Liver (tissue), 9 donors: ENCODE measurements around the gene FAIM2. TPM values are rescaled to one million over a fixed set of nuclear protein-coding genes. Genes with fewer than 3 reads are reported as not detected.

Experiments
- DNase-seq: peaks from one replicate; pipeline ENCODE4 v3.0.0-alpha.2; 2017; ENCODE audit warnings: low spot score
- H3K27ac ChIP-seq, 2 donors: one replicate each; pipeline ENCODE4 v1.7.0; 2013; ENCODE audit warnings: inconsistent platforms in 2 of 2, low read length in 2 of 2, control low read depth in 1 of 2, low read depth in 1 of 2, mild to moderate bottlenecking in 1 of 2
- H3K27me3 ChIP-seq, 4 donors: one replicate each; pipeline versions ENCODE4 v1.6.1 to v1.7.0; 2013; ENCODE audit warnings: low read length in 3 of 4, inconsistent platforms in 1 of 4, mild to moderate bottlenecking in 1 of 4, moderate library complexity in 1 of 4; ENCODE audit not compliant: control insufficient read depth in 4 of 4, insufficient read depth in 4 of 4
- H3K36me3 ChIP-seq, 4 donors: one replicate each; pipeline versions ENCODE4 v1.6.1 to v1.7.0; 2013; ENCODE audit warnings: low read length in 3 of 4, mild to moderate bottlenecking in 3 of 4, low read depth in 1 of 4, moderate library complexity in 1 of 4; ENCODE audit not compliant: control insufficient read depth in 4 of 4, insufficient read depth in 3 of 4
- H3K4me1 ChIP-seq, 4 donors: one replicate each; pipeline versions ENCODE4 v1.6.1 to v1.7.0; 2013; ENCODE audit warnings: low read length in 3 of 4, mild to moderate bottlenecking in 3 of 4, moderate library complexity in 1 of 4; ENCODE audit not compliant: control insufficient read depth in 4 of 4, insufficient read depth in 4 of 4
- H3K4me3 ChIP-seq, 3 donors: one replicate each; pipeline versions ENCODE4 v1.6.1 to v1.7.0; 2013; ENCODE audit warnings: low read length in 3 of 3, control low read depth in 1 of 3, low read depth in 1 of 3, mild to moderate bottlenecking in 1 of 3
- H3K9ac ChIP-seq, 2 donors: one replicate each; pipeline ENCODE4 v1.7.0; 2013; ENCODE audit warnings: low read length in 2 of 2, mild to moderate bottlenecking in 2 of 2, moderate library complexity in 2 of 2, control low read depth in 1 of 2, low read depth in 1 of 2
- H3K9me3 ChIP-seq, 4 donors: one replicate each; pipeline versions ENCODE4 v1.6.1 to v1.7.0; 2013; ENCODE audit warnings: low read length in 3 of 4; ENCODE audit not compliant: control insufficient read depth in 4 of 4
- ATF3 ChIP-seq: IDR thresholded peaks from 2 replicates; pipeline ENCODE4 v1.6.1; 2016; ENCODE audit warnings: antibody characterized with exemption
- EGR1 ChIP-seq, 2 donors: IDR thresholded peaks; 2 replicates each; pipeline ENCODE4 v1.6.1; 2016 to 2018; ENCODE audit warnings: antibody characterized with exemption in 2 of 2, low read depth in 2 of 2
- FOXA1 ChIP-seq: IDR thresholded peaks from 2 replicates; pipeline ENCODE4 v1.6.1; 2016; ENCODE audit warnings: antibody characterized with exemption
- FOXA2 ChIP-seq: IDR thresholded peaks from 2 replicates; pipeline ENCODE4 v1.6.1; 2016; ENCODE audit warnings: antibody characterized with exemption
- GABPA ChIP-seq, 2 donors: IDR thresholded peaks in 1 of 2; conservative IDR thresholded peaks in 1 of 2; 2 replicates each; pipeline ENCODE4 v1.6.1; 2016; ENCODE audit warnings: antibody characterized with exemption in 2 of 2, mild to moderate bottlenecking in 1 of 2, moderate library complexity in 1 of 2
- HNF4G ChIP-seq: IDR thresholded peaks from 2 replicates; pipeline ENCODE4 v1.6.1; 2016; ENCODE audit warnings: antibody characterized with exemption
- JUND ChIP-seq, 2 donors: IDR thresholded peaks; 2 replicates each; pipeline ENCODE4 v1.6.1; 2016; ENCODE audit warnings: antibody characterized with exemption in 2 of 2
- NR2F2 ChIP-seq: IDR thresholded peaks from 2 replicates; pipeline ENCODE4 v1.6.1; 2016; ENCODE audit warnings: antibody characterized with exemption
- RAD21 ChIP-seq, 2 donors: IDR thresholded peaks; 2 replicates each; pipeline ENCODE4 v1.6.1; 2016; ENCODE audit warnings: antibody characterized with exemption in 2 of 2, mild to moderate bottlenecking in 2 of 2
- REST ChIP-seq: IDR thresholded peaks from 2 replicates; pipeline ENCODE4 v1.6.1; 2016; ENCODE audit warnings: antibody characterized with exemption, mild to moderate bottlenecking
- RXRA ChIP-seq, 2 donors: IDR thresholded peaks; 2 replicates each; pipeline ENCODE4 v1.6.1; 2017 to 2018; ENCODE audit warnings: antibody characterized with exemption in 2 of 2, mild to moderate bottlenecking in 1 of 2
- SP1 ChIP-seq: IDR thresholded peaks from 2 replicates; pipeline ENCODE4 v1.6.1; 2018; ENCODE audit warnings: antibody characterized with exemption, mild to moderate bottlenecking
- TAF1 ChIP-seq: conservative IDR thresholded peaks from 2 replicates; pipeline ENCODE4 v1.6.1; 2016; ENCODE audit warnings: antibody characterized with exemption, mild to moderate bottlenecking
- WGBS: extraction: QIAGEN DNeasy Blood & Tissue Kit; methylation state at CpG from one replicate; pipeline ENCODE4 v1.1.7; 2013; 5-methylcytosine and 5-hydroxymethylcytosine counted together
- polyA plus RNA-seq, 2 donors: library from polyadenylated mRNA; stranded (reverse) in 1 of 2; unstranded in 1 of 2; fragments of 200-250 nt in 1 of 2; fragments of >200 nt in 1 of 2; fragmentation: Nextera tagmentation in 1 of 2; extraction: Ambion mirVana in 1 of 2; gene quantifications; one replicate each; pipeline versions ENCODE4 v1.2.1 to v1.2.3, GENCODE V29; 2013 to 2015
- total RNA-seq, 2 donors: library from RNA; depleted of rRNA; stranded (reverse); fragments of >200 nt; gene quantifications; one replicate each; pipeline ENCODE4 v1.2.3, GENCODE V29; 2014
- TF ChIP-seq, protein P1 (sequence below): fragments of 150-350 bp; IDR thresholded peaks from 2 replicates; pipeline ENCODE4 v1.5.1; 2017; ENCODE audit warnings: improper control_type of control experiment, low read depth, low read length; ENCODE audit not compliant: missing input control
- TF ChIP-seq, protein P2 (sequence below): IDR thresholded peaks from 2 replicates; pipeline ENCODE4 v1.6.1; 2016; ENCODE audit warnings: antibody characterized with exemption
- TF ChIP-seq, protein P3 (sequence below): IDR thresholded peaks from 2 replicates; pipeline ENCODE4 v1.6.1; 2016; ENCODE audit warnings: antibody characterized with exemption
- donor health status: healthy.
- donor health status: healthy.
- donor health status: healthy.
- donor health status: healthy.
- donor health status: healthy.

Gene FAIM2
- total and polyA plus RNA-seq, 4 donors: 0.06 to 0.23 TPM; not detected in 2

DNA sequence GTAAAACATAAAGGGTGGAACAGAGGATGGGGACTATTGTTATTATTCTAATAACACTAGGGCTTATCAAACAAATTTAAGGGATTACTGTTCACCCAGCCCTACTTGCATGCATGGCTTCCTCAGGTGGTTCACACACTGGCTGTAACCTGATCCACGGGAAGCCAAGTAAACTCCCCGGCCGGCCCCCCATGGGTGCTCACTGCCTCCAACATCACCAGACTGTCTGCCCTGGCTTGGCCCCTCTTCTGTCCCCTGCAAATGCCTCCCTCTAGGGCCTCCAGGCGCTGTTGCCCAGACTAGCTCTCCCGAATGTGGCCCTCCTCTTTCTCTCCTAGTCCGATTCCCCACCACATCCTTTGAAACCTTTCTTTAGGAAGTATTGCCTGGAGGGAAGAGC lies 18.6 kb downstream of the FAIM2 start:
- H3K27me3 ChIP-seq: no peaks in the 10 kb centered on the region
- H3K36me3 ChIP-seq: no peaks in the 10 kb centered on the region
- no peak overlapping the region for H3K9ac ChIP-seq
- WGBS: 50% methylated on average over 6 of the region's 6 CpGs
- no peak overlapping the region for H3K27ac ChIP-seq
- H3K4me3 ChIP-seq: no peak overlapping the region
- no peaks in the 10 kb centered on the region for H3K4me1 ChIP-seq
- DNase-seq: no peak
- TF ChIP-seq FOXA1: no peak
- TF ChIP-seq, protein P1, sequence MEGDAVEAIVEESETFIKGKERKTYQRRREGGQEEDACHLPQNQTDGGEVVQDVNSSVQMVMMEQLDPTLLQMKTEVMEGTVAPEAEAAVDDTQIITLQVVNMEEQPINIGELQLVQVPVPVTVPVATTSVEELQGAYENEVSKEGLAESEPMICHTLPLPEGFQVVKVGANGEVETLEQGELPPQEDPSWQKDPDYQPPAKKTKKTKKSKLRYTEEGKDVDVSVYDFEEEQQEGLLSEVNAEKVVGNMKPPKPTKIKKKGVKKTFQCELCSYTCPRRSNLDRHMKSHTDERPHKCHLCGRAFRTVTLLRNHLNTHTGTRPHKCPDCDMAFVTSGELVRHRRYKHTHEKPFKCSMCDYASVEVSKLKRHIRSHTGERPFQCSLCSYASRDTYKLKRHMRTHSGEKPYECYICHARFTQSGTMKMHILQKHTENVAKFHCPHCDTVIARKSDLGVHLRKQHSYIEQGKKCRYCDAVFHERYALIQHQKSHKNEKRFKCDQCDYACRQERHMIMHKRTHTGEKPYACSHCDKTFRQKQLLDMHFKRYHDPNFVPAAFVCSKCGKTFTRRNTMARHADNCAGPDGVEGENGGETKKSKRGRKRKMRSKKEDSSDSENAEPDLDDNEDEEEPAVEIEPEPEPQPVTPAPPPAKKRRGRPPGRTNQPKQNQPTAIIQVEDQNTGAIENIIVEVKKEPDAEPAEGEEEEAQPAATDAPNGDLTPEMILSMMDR: no peak
- TF ChIP-seq REST: no peak
- no peak for TF ChIP-seq EGR1 (IDR thresholded peaks at IDR 0.05; ENCODE audit: low read depth in 2 of 2)
- TF ChIP-seq ATF3: no peak
- TF ChIP-seq NR2F2: no peak
- TF ChIP-seq GABPA (IDR thresholded peaks at IDR 0.05 in 1 of 2, conservative IDR thresholded peaks at IDR 0.05 in 1 of 2): no peak
- TF ChIP-seq RXRA (IDR thresholded peaks at IDR 0.05): no peak
- TF ChIP-seq, protein P2, sequence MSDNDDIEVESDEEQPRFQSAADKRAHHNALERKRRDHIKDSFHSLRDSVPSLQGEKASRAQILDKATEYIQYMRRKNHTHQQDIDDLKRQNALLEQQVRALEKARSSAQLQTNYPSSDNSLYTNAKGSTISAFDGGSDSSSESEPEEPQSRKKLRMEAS: no peak
- TF ChIP-seq RAD21 (IDR thresholded peaks at IDR 0.05): no peak
- TF ChIP-seq TAF1: no peak
- TF ChIP-seq FOXA2: no peak
- no peak for TF ChIP-seq HNF4G
- TF ChIP-seq, protein P3, sequence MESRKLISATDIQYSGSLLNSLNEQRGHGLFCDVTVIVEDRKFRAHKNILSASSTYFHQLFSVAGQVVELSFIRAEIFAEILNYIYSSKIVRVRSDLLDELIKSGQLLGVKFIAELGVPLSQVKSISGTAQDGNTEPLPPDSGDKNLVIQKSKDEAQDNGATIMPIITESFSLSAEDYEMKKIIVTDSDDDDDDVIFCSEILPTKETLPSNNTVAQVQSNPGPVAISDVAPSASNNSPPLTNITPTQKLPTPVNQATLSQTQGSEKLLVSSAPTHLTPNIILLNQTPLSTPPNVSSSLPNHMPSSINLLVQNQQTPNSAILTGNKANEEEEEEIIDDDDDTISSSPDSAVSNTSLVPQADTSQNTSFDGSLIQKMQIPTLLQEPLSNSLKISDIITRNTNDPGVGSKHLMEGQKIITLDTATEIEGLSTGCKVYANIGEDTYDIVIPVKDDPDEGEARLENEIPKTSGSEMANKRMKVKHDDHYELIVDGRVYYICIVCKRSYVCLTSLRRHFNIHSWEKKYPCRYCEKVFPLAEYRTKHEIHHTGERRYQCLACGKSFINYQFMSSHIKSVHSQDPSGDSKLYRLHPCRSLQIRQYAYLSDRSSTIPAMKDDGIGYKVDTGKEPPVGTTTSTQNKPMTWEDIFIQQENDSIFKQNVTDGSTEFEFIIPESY: no peak
- no peak for TF ChIP-seq JUND (IDR thresholded peaks at IDR 0.05)
- TF ChIP-seq SP1: no peak
- H3K9me3 ChIP-seq: no peaks in the 10 kb centered on the region

DNA sequence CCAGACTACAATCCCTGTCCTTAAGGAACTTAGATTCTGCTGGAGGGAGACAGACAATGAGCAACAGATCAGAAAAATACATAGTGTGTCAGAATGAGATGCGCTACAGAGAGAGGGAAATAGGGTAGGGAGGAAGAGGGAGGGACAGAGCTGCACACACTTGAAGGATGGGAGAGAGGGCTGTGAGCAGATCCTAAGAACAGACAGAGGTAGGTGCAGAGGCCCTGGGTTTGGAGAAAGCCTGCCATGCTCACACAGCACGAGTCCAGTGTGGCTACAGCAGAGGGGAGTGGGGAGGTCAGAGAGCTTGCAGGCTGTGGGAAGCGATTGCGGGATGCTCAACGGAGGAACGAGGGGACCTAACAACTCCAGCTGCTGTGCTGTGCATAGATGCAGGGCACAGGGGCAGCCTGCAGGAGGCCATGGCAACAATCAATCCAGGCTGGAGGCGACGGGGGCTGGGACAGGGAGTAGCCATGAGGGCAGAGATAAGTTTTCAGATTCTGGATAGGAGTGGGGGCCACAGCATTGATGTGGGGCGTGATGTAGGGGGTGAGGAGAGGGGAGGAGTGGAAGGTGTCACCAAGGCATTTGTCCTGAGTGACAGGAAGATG lies 20.7 kb downstream of the FAIM2 start:
- no peak overlapping the region for H3K9ac ChIP-seq
- no peak overlapping the region for H3K27ac ChIP-seq
- WGBS: 54% methylated on average over 9 of the region's 9 CpGs
- no peak overlapping the region for H3K4me3 ChIP-seq
- TF ChIP-seq JUND (IDR thresholded peaks at IDR 0.05) (no peak), SP1 (no peak), ATF3 (no peak)
- TF ChIP-seq, protein P3: no peak
- TF ChIP-seq, protein P1: no peak
- no peaks in the 10 kb centered on the region for H3K27me3 ChIP-seq
- no peaks in the 10 kb centered on the region for H3K4me1 ChIP-seq
- no peaks in the 10 kb centered on the region for H3K9me3 ChIP-seq
- H3K36me3 ChIP-seq: no peaks in the 10 kb centered on the region
- DNase-seq: no peak
